Parathyroid adenoma (tissue), 2 donors: ENCODE data around the gene SPATA31C1.
"Not testable (repeated sequence)": the region's sequence is repeated elsewhere in the genome, so short reads cannot be mapped to it uniquely, and the experiment has no call there.

Experiments
- H2AFZ ChIP-seq: fragments of 300-600 bp; sonication (generic); one replicate; pipeline ENCODE4 v1.7.0; 2017; ENCODE audit warnings: antibody characterized with exemption, mild to moderate bottlenecking
- H3K27ac ChIP-seq: fragments of 300-600 bp; sonication (generic); one replicate; pipeline ENCODE4 v1.7.0; 2017
- H3K27me3 ChIP-seq: fragments of 300-600 bp; sonication (generic); one replicate; pipeline ENCODE4 v1.7.0; 2017; ENCODE audit warnings: low read length; ENCODE audit not compliant: control insufficient read depth, insufficient read depth
- H3K36me3 ChIP-seq: fragments of 300-600 bp; sonication (generic); one replicate; pipeline ENCODE4 v1.7.0; 2017; ENCODE audit warnings: low read length; ENCODE audit not compliant: control insufficient read depth, insufficient read depth
- H3K4me1 ChIP-seq: fragments of 300-600 bp; sonication (generic); one replicate; pipeline ENCODE4 v1.7.0; 2017; ENCODE audit warnings: control low read depth
- H3K4me2 ChIP-seq: fragments of 300-600 bp; sonication (generic); one replicate; pipeline ENCODE4 v1.7.0; 2017; ENCODE audit warnings: low read length
- H3K4me3 ChIP-seq: fragments of 300-600 bp; sonication (generic); one replicate; pipeline ENCODE4 v1.7.0; 2017; ENCODE audit warnings: low read depth, low read length
- H3K79me2 ChIP-seq: fragments of 300-600 bp; sonication (generic); one replicate; pipeline ENCODE4 v1.7.0; 2017; ENCODE audit warnings: control low read depth
- H3K9ac ChIP-seq: fragments of 300-600 bp; sonication (generic); one replicate; pipeline ENCODE4 v1.7.0; 2017; ENCODE audit warnings: mild to moderate bottlenecking
- H3K9me3 ChIP-seq: fragments of 300-600 bp; sonication (generic); one replicate; pipeline ENCODE4 v1.7.0; 2017; ENCODE audit warnings: low read length; ENCODE audit not compliant: control insufficient read depth
- CTCF ChIP-seq: fragments of 300-600 bp; sonication (generic); IDR thresholded peaks from one replicate; pipeline ENCODE4 v1.7.0; 2017; ENCODE audit warnings: antibody characterized with exemption, mild to moderate bottlenecking
- donor health status: primary hyperparathyroidism.

SPATA31C1 gene

GRCh38 chr9:87892956-87893355, 24.8 kb upstream of the SPATA31C1 start:
- Histone ChIP-seq H3K27ac (no peak overlapping the region), H2AFZ (no peak overlapping the region), H3K79me2 (no peaks in the 10 kb centered on the region), H3K4me2 (no peak overlapping the region), H3K27me3 (no peaks in the 10 kb centered on the region), H3K4me1 (no peaks in the 10 kb centered on the region), H3K9ac (no peak overlapping the region), H3K4me3 (no peak overlapping the region), H3K36me3 (no peaks in the 10 kb centered on the region), H3K9me3 (no peaks in the 10 kb centered on the region)
- no peak for TF ChIP-seq CTCF

DNA sequence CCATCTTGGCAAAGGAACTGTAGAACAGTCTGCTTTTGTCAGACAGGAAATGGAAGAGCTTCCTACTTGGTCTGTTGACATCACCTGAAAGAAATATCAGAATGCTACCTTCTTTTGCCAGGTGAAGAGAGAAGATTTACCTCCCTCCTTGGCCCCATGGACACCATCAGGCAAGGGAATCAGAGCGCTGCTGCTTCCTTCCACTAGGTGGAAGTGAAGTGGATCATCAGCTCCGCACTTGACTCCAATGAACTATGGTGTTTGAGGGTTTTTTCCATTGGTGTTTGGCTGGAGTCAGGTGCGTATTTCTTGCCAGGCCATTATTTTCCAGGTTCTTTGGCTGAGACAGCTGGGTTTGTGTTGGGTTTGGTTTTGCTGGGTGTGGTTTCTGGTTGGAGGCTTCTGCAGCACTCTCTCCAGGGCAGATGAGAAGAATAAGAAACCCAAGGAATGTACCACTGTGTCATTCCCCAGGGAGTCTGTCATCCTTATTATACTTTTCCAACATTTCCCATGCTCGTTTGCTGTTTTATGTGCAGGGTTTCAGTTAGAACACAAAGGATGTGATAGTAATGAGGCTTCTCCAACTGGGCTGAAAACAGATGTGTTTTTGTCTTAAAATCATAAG, 22.6 kb upstream of the SPATA31C1 start:
- H3K4me1 ChIP-seq, result no peaks in the 10 kb centered on the region
- H3K4me2 ChIP-seq, result no peak overlapping the region
- no peak overlapping the region for H2AFZ ChIP-seq
- no peaks in the 10 kb centered on the region for H3K79me2 ChIP-seq
- no peak overlapping the region for H3K9ac ChIP-seq
- H3K4me3 ChIP-seq, result no peak overlapping the region
- no peaks in the 10 kb centered on the region for H3K36me3 ChIP-seq
- no peaks in the 10 kb centered on the region for H3K27me3 ChIP-seq
- TF ChIP-seq CTCF, result no peak
- no peaks in the 10 kb centered on the region for H3K9me3 ChIP-seq
- H3K27ac ChIP-seq, result no peak overlapping the region

DNA sequence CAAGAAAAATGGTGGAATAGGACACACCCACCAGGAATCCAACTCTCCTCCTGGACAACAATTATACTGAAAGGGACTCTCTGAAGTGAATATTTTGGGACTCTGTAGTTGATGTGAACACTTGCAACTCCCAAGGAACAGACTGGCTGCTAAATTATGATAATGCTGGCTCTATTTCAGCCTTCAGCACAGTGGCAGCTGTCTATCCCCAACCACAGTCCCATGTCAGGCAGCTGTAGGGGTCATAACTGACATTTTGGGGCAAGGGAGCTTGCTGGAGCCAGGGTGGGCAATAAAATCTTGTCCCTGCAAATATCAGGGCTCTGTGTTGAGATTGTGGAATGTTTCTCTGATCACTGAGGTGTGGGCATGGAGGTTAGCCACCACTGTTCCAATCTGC, 20.9 kb upstream of the SPATA31C1 start:
- H3K27me3 ChIP-seq, result no peaks in the 10 kb centered on the region
- H3K36me3 ChIP-seq, result no peaks in the 10 kb centered on the region
- H3K4me1 ChIP-seq, result no peaks in the 10 kb centered on the region
- H3K4me3 ChIP-seq, result no peak overlapping the region
- H3K9me3 ChIP-seq, result no peaks in the 10 kb centered on the region
- no peak overlapping the region for H3K4me2 ChIP-seq
- TF ChIP-seq CTCF, result no peak
- no peaks in the 10 kb centered on the region for H3K79me2 ChIP-seq
- no peak overlapping the region for H3K9ac ChIP-seq
- H2AFZ ChIP-seq, result no peak overlapping the region
- no peak overlapping the region for H3K27ac ChIP-seq

- Histone ChIP-seq H3K36me3 (no peaks in the 10 kb centered on the region), H3K27ac (no peak overlapping the region), H3K4me3 (no peak overlapping the region), H2AFZ (no peak overlapping the region), H3K9ac (no peak overlapping the region), H3K27me3 (no peaks in the 10 kb centered on the region), H3K79me2 (no peaks in the 10 kb centered on the region), H3K4me1 (no peaks in the 10 kb centered on the region), H3K9me3 (no peaks in the 10 kb centered on the region), H3K4me2 (no peak overlapping the region)
- TF ChIP-seq CTCF, result no peak
Observed at GRCh38 chr9:87898151-87898550, 19.6 kb upstream of the SPATA31C1 start.

GRCh38 chr9:87902371-87902770, 15.4 kb upstream of the SPATA31C1 start:
- H3K4me2 ChIP-seq, H3K9ac ChIP-seq, H3K4me1 ChIP-seq, H3K27ac ChIP-seq, H2AFZ ChIP-seq, H3K9me3 ChIP-seq, H3K36me3 ChIP-seq, H3K27me3 ChIP-seq, H3K79me2 ChIP-seq, H3K4me3 ChIP-seq: not testable (repeated sequence)
